A549 treated with DMSO at 1 μM for 4 hours (cell line): ENCODE results near the gene PRB2. TPM values are rescaled to one million over a fixed set of nuclear protein-coding genes. Genes with fewer than 3 reads are reported as not detected.

Experiments
- total RNA-seq: library from RNA; stranded (reverse); fragments of 200-300 nt; extraction: Qiagen RNA extraction; gene quantifications from 5 replicates; pipeline ENCODE4 v1.2.3, GENCODE V29; 2022; ENCODE audit warnings: low read depth

The PRB2 gene
- total RNA-seq: not detected in 5 replicates

DNA sequence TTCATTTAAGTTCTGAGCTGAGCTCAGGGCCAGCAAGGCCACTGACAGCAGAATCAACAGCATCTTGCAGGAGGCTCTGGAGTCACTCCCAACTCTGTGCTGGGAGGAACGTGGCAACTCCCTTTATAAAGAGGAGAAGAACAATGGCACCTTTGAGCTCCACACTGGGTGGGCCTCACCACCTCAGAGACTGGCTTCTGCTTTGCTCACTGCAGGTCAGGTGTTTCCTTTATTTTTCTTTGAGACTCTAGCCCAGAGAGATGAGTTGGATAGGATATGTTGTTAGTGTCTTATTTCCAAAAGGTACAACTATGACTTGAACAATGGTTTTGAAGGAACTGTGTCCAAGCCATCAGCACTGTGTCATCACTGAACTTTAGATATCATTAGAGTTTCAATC is at the start of gene PRB2:
Gene PRB2, minus strand, starts transcription at position 101 of the 400 bp plus-strand sequence. Its CDS starts 38 bp downstream, at position 63.

Other genes with a start within 250 kb of the PRB2 start
- gene SMIM10L1, start 224.4 kb downstream of the PRB2 start, total RNA-seq: 8.2 to 9.2 TPM (median 8.8 TPM) in 5 replicates
- not detected in 5 replicates for gene TAS2R42, start 208.6 kb downstream of the PRB2 start, total RNA-seq
- gene PRB3, start 125.9 kb downstream of the PRB2 start, total RNA-seq: not detected in 5 replicates
- not detected in 5 replicates for gene PRB4, start 85.1 kb downstream of the PRB2 start, total RNA-seq